ENCODE data around the gene GALNT15. TPM values are rescaled to one million over a fixed set of nuclear protein-coding genes. Genes with fewer than 3 reads are reported as not detected.

The GALNT15 gene
- total and polyA plus RNA-seq, 2 donors (not counting 1 experiment from before 2014, with no cell fraction given), result not detected

DNA sequence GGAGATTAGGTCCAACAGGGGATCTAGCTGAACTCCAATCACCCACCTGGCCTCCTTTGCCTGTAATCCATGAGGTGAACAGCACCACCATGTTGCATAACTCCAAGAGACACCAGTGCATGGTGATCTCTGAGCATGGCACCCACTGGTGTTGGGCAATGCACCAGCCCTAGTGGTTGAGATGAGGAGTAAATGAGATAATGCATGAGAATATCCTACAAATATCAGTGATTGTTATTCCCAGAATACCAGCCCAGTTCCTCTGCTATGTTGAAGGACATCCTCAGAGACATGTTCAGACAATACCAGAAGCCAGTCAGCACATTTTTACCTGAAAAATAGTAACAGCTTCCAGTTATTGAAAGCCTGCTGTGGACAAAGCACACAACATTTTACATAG lies 14.7 kb downstream of the GALNT15 start:
- Mint-ChIP-seq H3K27ac (no peak overlapping the region), H3K4me3 (no peak overlapping the region), H3K27me3 (no peaks in the 10 kb centered on the region), H3K4me1 (no peaks in the 10 kb centered on the region), H3K9me3 (ENCODE audit: insufficient read depth) (no peaks in the 10 kb centered on the region)
- Histone ChIP-seq H3K9ac (ENCODE audit: low read length) (no peak overlapping the region), H3K79me2 (ENCODE audit: control insufficient read depth, insufficient read depth, low read length) (no peaks in the 10 kb centered on the region), H3K27ac (ENCODE audit: low read length in 2 of 2) (no peak overlapping the region), H3K4me3 (ENCODE audit: control extremely low read depth in 1 of 5, extremely low read depth in 1 of 5, insufficient read depth in 1 of 5, low read depth in 2 of 5, low read length in 4 of 5) (no peak overlapping the region), H3K4me1 (ENCODE audit: control insufficient read depth in 2 of 2, insufficient read depth in 2 of 2, low read length in 2 of 2) (no peaks in the 10 kb centered on the region), H3K27me3 (replicated peaks in 1 of 4; ENCODE audit: control extremely low read depth in 1 of 4, control insufficient read depth in 3 of 4, insufficient read depth in 4 of 4, low read length in 3 of 4) (no peaks in the 10 kb centered on the region), H3K9me3 (ENCODE audit: control extremely low read depth in 1 of 3, control insufficient read depth in 2 of 3, insufficient read depth in 1 of 3, low read length in 2 of 3) (no peaks in the 10 kb centered on the region), H3K36me3 (replicated peaks in 1 of 2; ENCODE audit: control extremely low read depth in 1 of 2, control insufficient read depth in 1 of 2, extremely low read depth in 1 of 2, insufficient read depth in 2 of 2, low read length in 1 of 2) (no peaks in the 10 kb centered on the region), H4K20me1 (ENCODE audit: control insufficient read depth, insufficient read depth, low read length, poor library complexity, severe bottlenecking) (no peaks in the 10 kb centered on the region), H2AFZ (ENCODE audit: insufficient read depth, low read depth, low read length, poor library complexity, severe bottlenecking) (no peak overlapping the region), H3K4me2 (replicated peaks; ENCODE audit: low read depth, low read length, poor library complexity, severe bottlenecking) (no peak overlapping the region)
- POLR2A ChIA-PET, result no interaction called here
- intact Hi-C loops (cut with micrococcal nuclease), result no loop called here
- TF ChIP-seq, protein P1, sequence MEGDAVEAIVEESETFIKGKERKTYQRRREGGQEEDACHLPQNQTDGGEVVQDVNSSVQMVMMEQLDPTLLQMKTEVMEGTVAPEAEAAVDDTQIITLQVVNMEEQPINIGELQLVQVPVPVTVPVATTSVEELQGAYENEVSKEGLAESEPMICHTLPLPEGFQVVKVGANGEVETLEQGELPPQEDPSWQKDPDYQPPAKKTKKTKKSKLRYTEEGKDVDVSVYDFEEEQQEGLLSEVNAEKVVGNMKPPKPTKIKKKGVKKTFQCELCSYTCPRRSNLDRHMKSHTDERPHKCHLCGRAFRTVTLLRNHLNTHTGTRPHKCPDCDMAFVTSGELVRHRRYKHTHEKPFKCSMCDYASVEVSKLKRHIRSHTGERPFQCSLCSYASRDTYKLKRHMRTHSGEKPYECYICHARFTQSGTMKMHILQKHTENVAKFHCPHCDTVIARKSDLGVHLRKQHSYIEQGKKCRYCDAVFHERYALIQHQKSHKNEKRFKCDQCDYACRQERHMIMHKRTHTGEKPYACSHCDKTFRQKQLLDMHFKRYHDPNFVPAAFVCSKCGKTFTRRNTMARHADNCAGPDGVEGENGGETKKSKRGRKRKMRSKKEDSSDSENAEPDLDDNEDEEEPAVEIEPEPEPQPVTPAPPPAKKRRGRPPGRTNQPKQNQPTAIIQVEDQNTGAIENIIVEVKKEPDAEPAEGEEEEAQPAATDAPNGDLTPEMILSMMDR (IDR thresholded peaks at IDR 0.05), result no peak
- no peak for TF ChIP-seq EZH2 (IDR thresholded peaks at IDR 0.05; ENCODE audit: borderline replicate concordance, insufficient read depth, low read depth, low read length, poor library complexity, severe bottlenecking)
- no peak for DNase-seq
- ATAC-seq (ENCODE audit: low read depth), result no peak
- CTCF ChIA-PET, result interaction anchor here (0.6 kb wide), 1 partner anchor 377 kb away, joined by 3 read pairs; no protein-coding TSS in a partner anchor

DNA sequence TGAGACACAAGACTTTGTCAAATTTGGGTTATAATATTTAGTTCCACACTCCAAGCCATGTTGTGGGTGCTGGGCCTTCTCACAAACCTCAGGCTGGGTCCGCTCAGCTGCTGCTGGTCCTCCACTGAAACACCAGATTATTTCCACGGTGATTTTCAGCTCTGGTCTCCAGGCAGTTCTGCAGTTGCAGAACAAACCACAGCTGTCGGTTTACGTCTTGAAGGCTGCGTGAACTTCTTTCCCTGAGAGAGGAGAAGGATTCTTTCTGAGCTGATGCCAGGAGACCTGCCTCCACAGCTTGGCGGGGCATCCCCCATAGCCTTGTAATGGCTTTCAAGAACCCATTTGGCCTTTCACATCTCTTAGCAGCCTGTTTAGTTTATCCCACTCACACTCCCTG lies 16.2 kb downstream of the GALNT15 start:
- Histone ChIP-seq H3K9me3 (ENCODE audit: control extremely low read depth in 1 of 3, control insufficient read depth in 2 of 3, insufficient read depth in 1 of 3, low read length in 2 of 3) (no peaks in the 10 kb centered on the region), H3K4me2 (replicated peaks; ENCODE audit: low read depth, low read length, poor library complexity, severe bottlenecking) (no peak overlapping the region), H3K79me2 (ENCODE audit: control insufficient read depth, insufficient read depth, low read length) (no peaks in the 10 kb centered on the region), H2AFZ (ENCODE audit: insufficient read depth, low read depth, low read length, poor library complexity, severe bottlenecking) (no peak overlapping the region), H3K9ac (ENCODE audit: low read length) (no peak overlapping the region), H3K36me3 (replicated peaks in 1 of 2; ENCODE audit: control extremely low read depth in 1 of 2, control insufficient read depth in 1 of 2, extremely low read depth in 1 of 2, insufficient read depth in 2 of 2, low read length in 1 of 2) (no peaks in the 10 kb centered on the region), H3K4me3 (ENCODE audit: control extremely low read depth in 1 of 5, extremely low read depth in 1 of 5, insufficient read depth in 1 of 5, low read depth in 2 of 5, low read length in 4 of 5) (no peak overlapping the region), H4K20me1 (ENCODE audit: control insufficient read depth, insufficient read depth, low read length, poor library complexity, severe bottlenecking) (no peaks in the 10 kb centered on the region), H3K4me1 (ENCODE audit: control insufficient read depth in 2 of 2, insufficient read depth in 2 of 2, low read length in 2 of 2) (no peaks in the 10 kb centered on the region), H3K27me3 (replicated peaks in 1 of 4; ENCODE audit: control extremely low read depth in 1 of 4, control insufficient read depth in 3 of 4, insufficient read depth in 4 of 4, low read length in 3 of 4) (no peaks in the 10 kb centered on the region), H3K27ac (ENCODE audit: low read length in 2 of 2) (no peak overlapping the region)
- Mint-ChIP-seq H3K9me3 (ENCODE audit: insufficient read depth) (no peaks in the 10 kb centered on the region), H3K27ac (no peak overlapping the region), H3K4me1 (no peaks in the 10 kb centered on the region), H3K27me3 (no peaks in the 10 kb centered on the region), H3K4me3 (no peak overlapping the region)
- ATAC-seq (ENCODE audit: low read depth) (no peak), DNase-seq (no peak)
- ChIA-PET POLR2A (no interaction called here), CTCF (no interaction called here)
- WGBS (ENCODE audit: insufficient coverage), result 91% methylated on average over 5 of the region's 6 CpGs
- TF ChIP-seq, protein P1 (IDR thresholded peaks at IDR 0.05), result no peak
- TF ChIP-seq EZH2 (IDR thresholded peaks at IDR 0.05; ENCODE audit: borderline replicate concordance, insufficient read depth, low read depth, low read length, poor library complexity, severe bottlenecking), result no peak
- intact Hi-C loops (cut with micrococcal nuclease), result no loop called here

Data from B cell (primary cell).